Fibroblast of lung (primary cell): ENCODE results near the gene MISP3. TPM values are rescaled to one million over a fixed set of nuclear protein-coding genes. Genes with fewer than 3 reads are reported as not detected.

Experiments
- DNase-seq, 2 donors: peaks; one replicate each; pipeline versions ENCODE4 v3.0.0 to v3.0.0-alpha.2; 2010; ENCODE audit warnings: low read depth in 2 of 2
- H2AFZ ChIP-seq: 2 replicates; pipeline ENCODE4 v1.5.1; 2012; ENCODE audit warnings: low read length, control low read depth, inconsistent platforms
- H3K27ac ChIP-seq: 2 replicates; pipeline ENCODE4 v1.5.1; 2011; ENCODE audit warnings: low read length, control low read depth; ENCODE audit not compliant: insufficient read depth
- H3K27me3 ChIP-seq: 2 replicates; pipeline ENCODE4 v1.5.1; 2011; ENCODE audit warnings: mild to moderate bottlenecking, low read length; ENCODE audit not compliant: control insufficient read depth, insufficient read depth
- H3K36me3 ChIP-seq: 2 replicates; pipeline ENCODE4 v1.5.1; 2011; ENCODE audit warnings: low read length; ENCODE audit not compliant: control insufficient read depth, insufficient read depth
- H3K4me1 ChIP-seq: 2 replicates; pipeline ENCODE4 v1.5.1; 2011; ENCODE audit warnings: low read length; ENCODE audit not compliant: control insufficient read depth, insufficient read depth; ENCODE audit errors: extremely low read depth
- H3K4me2 ChIP-seq: 2 replicates; pipeline ENCODE4 v1.5.1; 2011; ENCODE audit warnings: low read length, control low read depth; ENCODE audit not compliant: insufficient read depth; ENCODE audit errors: extremely low read depth
- H3K4me3 ChIP-seq, 4 experiments: fragments of 200-600 bp in 1 of 4; sonication (generic) in 1 of 4; replicated peaks in 1 of 4; 2 replicates each; pipeline ENCODE4 v1.5.1; 2011 to 2016; ENCODE audit warnings: low read length in 4 of 4, low read depth in 3 of 4, mild to moderate bottlenecking in 3 of 4, control low read depth in 2 of 4, inconsistent platforms in 1 of 4, mixed read lengths in 1 of 4; ENCODE audit not compliant: insufficient read depth in 1 of 4; ENCODE audit errors: control extremely low read depth in 1 of 4
- H3K79me2 ChIP-seq: 2 replicates; pipeline ENCODE4 v1.5.1; 2012; ENCODE audit warnings: mild to moderate bottlenecking, low read length, inconsistent platforms; ENCODE audit not compliant: control insufficient read depth, insufficient read depth
- H3K9ac ChIP-seq: 2 replicates; pipeline ENCODE4 v1.5.1; 2011; ENCODE audit warnings: mild to moderate bottlenecking, low read length, control low read depth; ENCODE audit not compliant: insufficient read depth
- H3K9me3 ChIP-seq: 2 replicates; pipeline ENCODE4 v1.5.1; 2012; ENCODE audit warnings: low read depth, low read length; ENCODE audit not compliant: control insufficient read depth, insufficient read depth
- H4K20me1 ChIP-seq: 2 replicates; pipeline ENCODE4 v1.5.1; 2011; ENCODE audit warnings: low read length; ENCODE audit not compliant: control insufficient read depth, insufficient read depth; ENCODE audit errors: extremely low read depth
- EZH2 ChIP-seq: IDR thresholded peaks from 2 replicates; pipeline ENCODE4 v1.5.1; 2012; ENCODE audit warnings: low read length, control low read depth, mild to moderate bottlenecking; ENCODE audit errors: missing control alignments
- polyA plus RNA-seq, 2 donors: library from polyadenylated mRNA; depleted of rRNA in 1 of 2; stranded (reverse) in 1 of 2; unstranded in 1 of 2; fragments of >200 nt; gene quantifications; 2 replicates each; pipeline ENCODE4 v1.2.1, GENCODE V29; 2011 to 2012; ENCODE audit warnings: missing spikeins in 1 of 2
- total RNA-seq: library from RNA; depleted of rRNA; stranded (reverse); fragments of >200 nt; gene quantifications from 2 replicates; pipeline ENCODE4 v1.2.1, GENCODE V29; 2014
- TF ChIP-seq, protein P1 (sequence below), 2 donors: IDR thresholded peaks in 1 of 2; conservative IDR thresholded peaks in 1 of 2; 1 replicate in 1 of 2; 2 replicates in 1 of 2; pipeline ENCODE4 v1.5.1; 2011 to 2012; ENCODE audit warnings: low read length in 2 of 2, control low read depth in 1 of 2, inconsistent platforms in 1 of 2, low read depth in 1 of 2, mild to moderate bottlenecking in 1 of 2

Gene MISP3
- total and polyA plus RNA-seq, 2 donors (not counting 1 experiment from before 2014, with no cell fraction given) = 0.33 to 0.83 TPM

DNA sequence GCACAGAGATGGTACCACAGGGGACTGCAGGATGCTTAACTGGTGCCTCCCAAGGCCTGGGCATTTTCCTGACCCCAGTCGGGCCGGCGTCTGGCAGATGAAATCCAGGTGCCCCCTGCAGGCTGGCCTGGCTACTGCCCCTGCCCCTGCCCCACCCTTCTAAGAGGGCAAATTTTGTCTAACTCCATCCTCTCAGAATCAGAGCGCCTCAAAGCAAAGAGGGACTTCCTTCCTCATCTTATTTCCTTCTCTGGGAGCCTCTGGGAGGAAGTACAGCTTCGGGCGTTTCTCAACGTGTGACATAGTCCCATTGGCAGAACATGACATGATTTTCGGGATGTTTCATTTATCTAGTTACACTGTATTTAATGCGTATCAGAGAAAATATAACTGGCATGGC lies 42.3 kb downstream of the MISP3 start:
- DNase-seq = no peak
- no peak for TF ChIP-seq EZH2
- TF ChIP-seq, protein P1, sequence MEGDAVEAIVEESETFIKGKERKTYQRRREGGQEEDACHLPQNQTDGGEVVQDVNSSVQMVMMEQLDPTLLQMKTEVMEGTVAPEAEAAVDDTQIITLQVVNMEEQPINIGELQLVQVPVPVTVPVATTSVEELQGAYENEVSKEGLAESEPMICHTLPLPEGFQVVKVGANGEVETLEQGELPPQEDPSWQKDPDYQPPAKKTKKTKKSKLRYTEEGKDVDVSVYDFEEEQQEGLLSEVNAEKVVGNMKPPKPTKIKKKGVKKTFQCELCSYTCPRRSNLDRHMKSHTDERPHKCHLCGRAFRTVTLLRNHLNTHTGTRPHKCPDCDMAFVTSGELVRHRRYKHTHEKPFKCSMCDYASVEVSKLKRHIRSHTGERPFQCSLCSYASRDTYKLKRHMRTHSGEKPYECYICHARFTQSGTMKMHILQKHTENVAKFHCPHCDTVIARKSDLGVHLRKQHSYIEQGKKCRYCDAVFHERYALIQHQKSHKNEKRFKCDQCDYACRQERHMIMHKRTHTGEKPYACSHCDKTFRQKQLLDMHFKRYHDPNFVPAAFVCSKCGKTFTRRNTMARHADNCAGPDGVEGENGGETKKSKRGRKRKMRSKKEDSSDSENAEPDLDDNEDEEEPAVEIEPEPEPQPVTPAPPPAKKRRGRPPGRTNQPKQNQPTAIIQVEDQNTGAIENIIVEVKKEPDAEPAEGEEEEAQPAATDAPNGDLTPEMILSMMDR (conservative IDR thresholded peaks at IDR 0.05 in 1 of 2, IDR thresholded peaks at IDR 0.05 in 1 of 2; ENCODE audit: low read depth in 1 of 2, low read length in 2 of 2) = peak; percentile 17 to 43
- Histone ChIP-seq H3K27me3 (no peaks in the 10 kb centered on the region), H2AFZ (no peak overlapping the region), H3K79me2 (peaks cover 50% of the 10 kb centered on the region), H3K4me1 (peaks cover 30% of the 10 kb centered on the region), H4K20me1 (no peaks in the 10 kb centered on the region), H3K4me3 (no peak overlapping the region), H3K9me3 (no peaks in the 10 kb centered on the region), H3K36me3 (peaks cover 2% of the 10 kb centered on the region), H3K4me2 (no peak overlapping the region), H3K27ac (no peak overlapping the region), H3K9ac (no peak overlapping the region)

DNA sequence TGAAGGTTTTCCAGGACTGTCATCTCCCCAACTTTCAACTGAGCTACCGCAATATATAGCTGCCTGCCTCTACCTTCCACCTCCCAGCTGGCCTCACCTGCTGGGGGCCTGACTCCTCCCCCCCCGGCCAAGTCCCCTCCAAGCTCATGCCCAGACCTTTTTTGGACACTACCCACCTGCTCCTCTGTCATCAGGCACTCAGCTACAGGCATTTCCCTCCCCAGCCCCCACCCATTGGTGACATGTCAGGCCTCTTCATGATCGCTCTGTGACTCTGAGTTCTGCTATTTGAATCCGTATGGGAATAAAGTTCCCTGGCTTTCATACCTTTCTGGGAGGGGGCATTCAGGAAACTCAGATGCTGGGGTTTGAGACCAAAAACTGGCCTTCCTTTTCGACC lies 43.2 kb downstream of the MISP3 start:
- no peak overlapping the region for H3K27ac ChIP-seq
- H3K36me3 ChIP-seq = peaks cover under 1% of the 10 kb centered on the region
- no peak for DNase-seq
- H4K20me1 ChIP-seq = no peaks in the 10 kb centered on the region
- peak overlapping the region; percentile 82 for H3K4me2 ChIP-seq
- no peaks in the 10 kb centered on the region for H3K9me3 ChIP-seq
- H2AFZ ChIP-seq = no peak overlapping the region
- H3K79me2 ChIP-seq = peaks cover 49% of the 10 kb centered on the region
- peaks cover 30% of the 10 kb centered on the region for H3K4me1 ChIP-seq
- no peak for TF ChIP-seq EZH2
- TF ChIP-seq, protein P1 (conservative IDR thresholded peaks at IDR 0.05 in 1 of 2, IDR thresholded peaks at IDR 0.05 in 1 of 2; ENCODE audit: low read depth in 1 of 2, low read length in 2 of 2) = no peak
- H3K9ac ChIP-seq = no peak overlapping the region
- H3K27me3 ChIP-seq = no peaks in the 10 kb centered on the region
- peak overlapping the region in 2 of 4 experiments; percentile 5 to 86 for H3K4me3 ChIP-seq

DNA sequence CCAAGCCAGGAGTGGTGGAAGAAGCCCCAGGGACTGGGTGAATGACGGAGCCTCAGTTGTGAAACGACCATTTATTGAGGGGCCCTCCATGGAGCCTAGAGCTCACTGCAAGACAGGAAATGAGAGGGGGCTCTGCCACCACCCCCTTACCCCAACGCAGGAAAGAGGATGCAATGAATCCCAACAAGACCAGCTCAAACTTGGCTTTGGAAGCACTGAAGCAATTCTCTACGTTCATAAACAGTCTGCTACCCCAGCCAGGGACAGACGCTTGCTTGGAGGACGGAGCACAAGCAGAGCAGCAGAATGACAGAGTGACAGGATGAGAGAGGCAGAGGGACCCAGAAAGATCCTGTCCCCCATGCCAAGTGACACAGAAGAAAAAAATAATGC lies 43.9 kb downstream of the MISP3 start:
- no peaks in the 10 kb centered on the region for H3K9me3 ChIP-seq
- peaks cover 30% of the 10 kb centered on the region for H3K4me1 ChIP-seq
- DNase-seq = no peak
- H3K79me2 ChIP-seq = peaks cover 48% of the 10 kb centered on the region
- peak overlapping the region; percentile 76 to 94 (median 84) for H3K4me3 ChIP-seq
- no peaks in the 10 kb centered on the region for H4K20me1 ChIP-seq
- H3K27ac ChIP-seq = peak overlapping the region; percentile 2
- H3K9ac ChIP-seq = peak overlapping the region; percentile 73
- no peak overlapping the region for H2AFZ ChIP-seq
- no peaks in the 10 kb centered on the region for H3K36me3 ChIP-seq
- TF ChIP-seq EZH2 = no peak
- TF ChIP-seq, protein P1 (conservative IDR thresholded peaks at IDR 0.05 in 1 of 2, IDR thresholded peaks at IDR 0.05 in 1 of 2; ENCODE audit: low read depth in 1 of 2, low read length in 2 of 2) = no peak
- H3K4me2 ChIP-seq = peak overlapping the region; percentile 82
- H3K27me3 ChIP-seq = no peaks in the 10 kb centered on the region
